ENCODE measurements around the gene SKIDA1. TPM values are rescaled to one million over a fixed set of nuclear protein-coding genes. Genes with fewer than 3 reads are reported as not detected.
A peak's percentile ranks its signal among the peaks of the same experiment; 100 is the strongest.

Gene SKIDA1
- total and polyA plus RNA-seq, 2 of the 4 experiments (the other 2 are of a cell fraction), result 0.36 to 0.72 TPM

GRCh38 chr10:21495752-21496342 lies 29.6 kb downstream of the SKIDA1 start:
- BruUV-seq (replicated peaks), result no TSS peak
- no peaks in the 10 kb centered on the region for H3K36me3 ChIP-seq (ENCODE audit: control insufficient read depth, insufficient read depth, low read length)
- H2AK5ac ChIP-seq (ENCODE audit: low read depth, low read length), result no peak overlapping the region
- intact Hi-C loops (cut with micrococcal nuclease) (loop anchor here (1.0 to 5.0 kb wide), 10 partner anchors 21 to 1491 kb away; partner anchors contain the start of genes COMMD3 and DNAJC1), in situ Hi-C loops (cut with MboI; ENCODE audit: low sequenced_read_pairs) (loop anchor here (5.0 to 25.0 kb wide), 5 partner anchors 41 to 1491 kb away; no protein-coding TSS in a partner anchor), dilution Hi-C loops (cut with HindIII; ENCODE audit: low sequenced_read_pairs, unreplicated experiment) (no loop called here)
- H3K4me3 ChIP-seq (ENCODE audit: insufficient read depth, low read depth, low read length), result peak overlapping the region; percentile 91
- H4K8ac ChIP-seq (ENCODE audit: low read depth in 2 of 2, low read length in 2 of 2), result peak overlapping the region; percentile 4 to 61; a peak in 2 of 4 replicates
- peak overlapping the region; percentile 30; the same call in 1 of the 2 replicates for H3K56ac ChIP-seq (ENCODE audit: extremely low read depth, insufficient read depth, low read length)
- H3K18ac ChIP-seq (ENCODE audit: low read depth, low read length), result peak overlapping the region; percentile 30; the same call in 1 of the 2 replicates
- H4K5ac ChIP-seq (ENCODE audit: low read depth, low read length), result peak overlapping the region; percentile 17
- peak overlapping the region; percentile 44 for H3K23ac ChIP-seq (ENCODE audit: low read depth, low read length)
- WGBS, 2 experiments (ENCODE audit: extremely low coverage in 2 of 2, insufficient read length in 1 of 2), result 0% methylated on average over 14 of the region's 58 CpGs; no CpG with 5 or more reads in 1 of the 2 experiments
- H2AK9ac ChIP-seq (replicated peaks; ENCODE audit: low read depth, low read length, poor library complexity), result peak overlapping the region; percentile 90
- H3K4me1 ChIP-seq (ENCODE audit: control insufficient read depth, insufficient read depth, low read length), result peaks cover 3% of the 10 kb centered on the region; the same call in 1 of the 2 replicates
- H4K91ac ChIP-seq (ENCODE audit: insufficient read depth, low read depth, low read length), result peak overlapping the region; percentile 70
- peak; percentile 80 for ATAC-seq (ENCODE audit: low read depth)
- H2BK15ac ChIP-seq (ENCODE audit: low read depth, low read length), result no peak overlapping the region
- peak overlapping the region; percentile 34; the same call in 1 of the 2 replicates for H2BK20ac ChIP-seq (ENCODE audit: low read depth, low read length)
- CTCF ChIA-PET, result interaction anchor here (0.6 to 2.3 kb wide), 16 partner anchors 11 to 820 kb away, joined by 3 to 19 read pairs (median 4); partner anchors contain the start of gene COMMD3
- POLR2A ChIA-PET (ENCODE audit: unreplicated experiment), result interaction anchor here (0.6 kb wide), 1 partner anchor 958 kb away, joined by 5 read pairs; no protein-coding TSS in a partner anchor
- H3K4ac ChIP-seq (ENCODE audit: low read depth, low read length), result peak overlapping the region; percentile 66; the same call in 1 of the 2 replicates
- TF ChIP-seq MAZ (IDR thresholded peaks at IDR 0.05; ENCODE audit: borderline replicate concordance, low read depth, low read length) (peak; percentile 75), BHLHE40 (IDR thresholded peaks at IDR 0.05; ENCODE audit: low read depth, low read length) (peak; percentile 74), RFX5 (IDR thresholded peaks at IDR 0.05; ENCODE audit: low read depth, low read length) (no peak), MXI1 (IDR thresholded peaks at IDR 0.05; ENCODE audit: borderline replicate concordance, low read depth, low read length) (peak; percentile 68; the same call in 1 of the 2 replicates), MAFK (IDR thresholded peaks at IDR 0.05; ENCODE audit: low read depth, low read length) (no peak; the same call in 1 of the 2 replicates), RCOR1 (IDR thresholded peaks at IDR 0.05; ENCODE audit: insufficient replicate concordance, low read length) (peak; percentile 41), RAD21 (IDR thresholded peaks at IDR 0.05; ENCODE audit: low read length) (peak; percentile 95), CTCF (conservative IDR thresholded peaks at IDR 0.05; ENCODE audit: low read depth, low read length) (peak; percentile 98), FOS (IDR thresholded peaks at IDR 0.05; ENCODE audit: low read depth, low read length) (no peak), NFE2L2 (IDR thresholded peaks at IDR 0.05; ENCODE audit: low read depth, low read length) (no peak), SMC3 (IDR thresholded peaks at IDR 0.05; ENCODE audit: low read depth, low read length) (peak; percentile 82), CHD1 (IDR thresholded peaks at IDR 0.05; ENCODE audit: low read depth, low read length) (no peak)
- peak; percentile 77 for DNase-seq
- H4K20me1 ChIP-seq (ENCODE audit: insufficient read depth, low read length), result no peaks in the 10 kb centered on the region
- H3K9ac ChIP-seq (ENCODE audit: low read depth, low read length), result peak overlapping the region; percentile 88
- peak overlapping the region; percentile 81 for H3K27ac ChIP-seq (ENCODE audit: insufficient read depth, low read length)
- H2AFZ ChIP-seq (replicated peaks; ENCODE audit: low read length, poor library complexity), result peak overlapping the region; percentile 95
- H3K27me3 ChIP-seq (ENCODE audit: control insufficient read depth, insufficient read depth, low read length), result peaks cover 5% of the 10 kb centered on the region
- peak overlapping the region; percentile 95 for H3K4me2 ChIP-seq (ENCODE audit: low read depth, low read length)
- no peak overlapping the region; the same call in 1 of the 2 replicates for H3K14ac ChIP-seq (replicated peaks; ENCODE audit: low read depth, low read length)
- H2BK120ac ChIP-seq (ENCODE audit: low read depth, low read length), result 0 out of 2 replicates have a peak overlapping the region, but pooled peaks have one; percentile 22
- H3K9me1 ChIP-seq (ENCODE audit: insufficient read depth, low read length), result no peaks in the 10 kb centered on the region
- H3K79me1 ChIP-seq (ENCODE audit: low read depth in 1 of 2, low read length in 2 of 2), result no peaks in the 10 kb centered on the region
- H3K9me3 ChIP-seq (ENCODE audit: control insufficient read depth, insufficient read depth, low read length), result no peaks in the 10 kb centered on the region
- peak overlapping the region; percentile 58 for H2BK5ac ChIP-seq (ENCODE audit: low read depth, low read length, poor library complexity, severe bottlenecking)
